Measurements from ENCODE around the gene PTHLH.

DNA sequence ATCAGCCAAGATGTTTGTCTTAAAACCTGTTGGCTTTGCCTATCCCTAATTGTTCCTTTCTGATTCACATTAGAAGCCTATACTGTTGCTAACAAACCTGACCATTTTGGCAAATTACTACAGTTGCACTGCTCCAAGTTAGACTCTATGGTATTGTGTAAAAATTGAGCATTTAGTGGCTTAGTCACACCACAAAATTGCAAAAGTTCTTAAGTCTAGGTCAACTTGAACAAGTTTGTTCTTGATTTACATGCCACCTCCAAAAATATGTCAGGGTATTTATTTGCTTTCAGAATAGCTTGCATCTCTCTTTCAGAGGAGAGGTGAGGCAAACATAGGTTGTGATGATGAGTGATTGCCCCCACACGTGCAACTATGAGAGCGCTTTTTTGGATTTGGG lies 27.0 kb upstream of the PTHLH start:
- TF ChIP-seq CTCF (conservative IDR thresholded peaks at IDR 0.05) (no peak), EZH2 (IDR thresholded peaks at IDR 0.05; ENCODE audit: low read depth) (no peak)
